Pancreas (tissue), 10 donors: ENCODE data around the gene IGSF5. TPM values are rescaled to one million over a fixed set of nuclear protein-coding genes. Genes with fewer than 3 reads are reported as not detected.

Experiments used
- ATAC-seq, 4 donors: fragments of 200-7000 bp; cut with Tn5 transposase; one replicate each; pipeline versions ENCODE4 v1.8.0 to v1.9.1; 2020; ENCODE audit warnings: mild to moderate bottlenecking in 4 of 4, moderate library complexity in 4 of 4
- DNase-seq, 6 donors: peaks; one replicate each; pipeline ENCODE4 v3.0.0-alpha.2; 2020
- FAIRE-seq: peaks from 2 replicates; lab custom pipeline; 2012; peaks lifted over from hg19 to GRCh38; lab: Jason Lieb, UNC
- H3K27ac ChIP-seq, 4 donors: fragments of 200-600 bp; sonication (generic); 1 replicate in 3 of 4; 2 replicates in 1 of 4; pipeline versions ENCODE4 v1.5.0 to v1.8.0; 2020
- H3K27me3 ChIP-seq, 4 donors: fragments of 200-600 bp; one replicate each; pipeline ENCODE4 v1.8.0; 2021
- H3K36me3 ChIP-seq, 3 donors: fragments of 200-600 bp; sonication (generic) in 1 of 3; one replicate each; pipeline versions ENCODE4 v1.5.0 to v1.8.0; 2020 to 2021
- H3K4me1 ChIP-seq, 3 donors: fragments of 200-600 bp; one replicate each; pipeline ENCODE4 v1.8.0; 2021
- H3K4me3 ChIP-seq, 4 donors: fragments of 200-600 bp; sonication (generic) in 2 of 4; one replicate each; pipeline versions ENCODE4 v1.5.0 to v1.8.0; 2020 to 2021
- H3K9me3 ChIP-seq, 4 donors: fragments of 200-600 bp; one replicate each; pipeline ENCODE4 v1.8.0; 2021
- WGBS, 2 donors: extraction: QIAGEN DNeasy Blood & Tissue Kit; methylation state at CpG; one replicate each; pipeline ENCODE4 v1.1.7; 2013; 5-methylcytosine and 5-hydroxymethylcytosine counted together
- intact Hi-C, 3 donors: fragments of 100-400 bp; cut with DNase I; formaldehyde crosslinking; loops; one replicate each; pipeline versions ENCODE4 v1.11.1 to v1.14.2; 2022
- polyA plus RNA-seq, 2 donors: library from polyadenylated mRNA; stranded (reverse); fragments of 200-250 nt; gene quantifications; one replicate each; pipeline ENCODE4 v1.2.3, GENCODE V29; 2013
- total RNA-seq, 6 donors: library from RNA; stranded (reverse); fragmentation: NEBNext Ultra II Directional in 4 of 6; extraction: Animal tissue kit (Norgen Biotek cat#: 25700) in 4 of 6; gene quantifications; one replicate each; pipeline versions ENCODE4 v1.2.1 to v1.2.4, GENCODE V29; 2021 to 2023
- TF ChIP-seq, protein P1 (sequence below), 4 donors: fragments of 200-600 bp; sonication (generic) in 3 of 4; IDR thresholded peaks; one replicate each; pipeline versions ENCODE4 v1.5.0 to v1.8.0; 2021; ENCODE audit warnings: antibody characterized with exemption in 4 of 4
- donor health status: healthy with polysubstance abuse.
- donor health status: DM: no; HTN: no; CAD: no; lungs with moderate emphysema.
- donor health status: DM: no; HTN: no; CAD: no.
- donor health status: control.
- donor health status: control.
- donor health status: Bipolar disorder and iron deficiency.
- donor health status: DM: yes; HTN: yes; CAD: no.
- donor health status: DM: no; HTN: no; CAD: no.
- donor health status: DM: no; HTN: no; CAD: no.
- donor health status: DM: yes; HTN: yes; CAD: no.

The IGSF5 gene
- total and polyA plus RNA-seq, 8 donors, result 0.57 to 4.7 (median 1.3) TPM

GRCh38 chr21:39724944-39725343 lies 20.0 kb upstream of the IGSF5 start:
- no peaks in the 10 kb centered on the region for H3K9me3 ChIP-seq
- WGBS, 2 donors, result 78 to 85% methylated on average over 5 of the region's 5 CpGs
- FAIRE-seq (no peak), ATAC-seq (no peak), DNase-seq (no peak)
- TF ChIP-seq, protein P1, sequence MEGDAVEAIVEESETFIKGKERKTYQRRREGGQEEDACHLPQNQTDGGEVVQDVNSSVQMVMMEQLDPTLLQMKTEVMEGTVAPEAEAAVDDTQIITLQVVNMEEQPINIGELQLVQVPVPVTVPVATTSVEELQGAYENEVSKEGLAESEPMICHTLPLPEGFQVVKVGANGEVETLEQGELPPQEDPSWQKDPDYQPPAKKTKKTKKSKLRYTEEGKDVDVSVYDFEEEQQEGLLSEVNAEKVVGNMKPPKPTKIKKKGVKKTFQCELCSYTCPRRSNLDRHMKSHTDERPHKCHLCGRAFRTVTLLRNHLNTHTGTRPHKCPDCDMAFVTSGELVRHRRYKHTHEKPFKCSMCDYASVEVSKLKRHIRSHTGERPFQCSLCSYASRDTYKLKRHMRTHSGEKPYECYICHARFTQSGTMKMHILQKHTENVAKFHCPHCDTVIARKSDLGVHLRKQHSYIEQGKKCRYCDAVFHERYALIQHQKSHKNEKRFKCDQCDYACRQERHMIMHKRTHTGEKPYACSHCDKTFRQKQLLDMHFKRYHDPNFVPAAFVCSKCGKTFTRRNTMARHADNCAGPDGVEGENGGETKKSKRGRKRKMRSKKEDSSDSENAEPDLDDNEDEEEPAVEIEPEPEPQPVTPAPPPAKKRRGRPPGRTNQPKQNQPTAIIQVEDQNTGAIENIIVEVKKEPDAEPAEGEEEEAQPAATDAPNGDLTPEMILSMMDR (IDR thresholded peaks at IDR 0.05), result no peak
- H3K27me3 ChIP-seq, result no peaks in the 10 kb centered on the region
- intact Hi-C loops, result loop anchor here in 1 of 3 donors (10.0 kb wide), 1 partner anchor 200 kb away; no protein-coding TSS in a partner anchor
- no peaks in the 10 kb centered on the region for H3K4me1 ChIP-seq
- no peak overlapping the region for H3K27ac ChIP-seq
- no peaks in the 10 kb centered on the region for H3K36me3 ChIP-seq
- no peak overlapping the region for H3K4me3 ChIP-seq

DNA sequence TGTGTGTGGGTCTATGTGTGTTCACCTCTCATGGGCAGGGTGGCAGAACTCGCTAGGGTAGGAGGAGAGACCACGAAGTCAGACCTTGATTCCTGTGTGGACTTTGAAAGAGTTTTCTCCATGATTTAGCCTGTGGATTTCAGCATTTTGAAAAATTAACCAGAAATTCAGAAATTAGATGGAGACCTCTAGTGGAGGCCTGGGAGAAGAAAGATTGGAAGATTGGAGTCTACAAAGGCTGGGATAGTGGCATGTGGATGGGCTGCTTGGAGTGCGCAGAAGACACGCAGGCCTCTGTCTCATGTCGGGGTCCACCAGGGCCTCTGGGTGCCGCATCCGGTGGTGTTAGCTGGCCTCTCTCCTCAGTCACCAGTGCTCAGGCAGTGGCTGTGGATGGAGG lies 18.9 kb upstream of the IGSF5 start:
- Histone ChIP-seq H3K27ac (no peak overlapping the region), H3K4me1 (no peaks in the 10 kb centered on the region), H3K36me3 (no peaks in the 10 kb centered on the region), H3K9me3 (no peaks in the 10 kb centered on the region), H3K4me3 (no peak overlapping the region), H3K27me3 (no peaks in the 10 kb centered on the region)
- DNase-seq (no peak), ATAC-seq (no peak), FAIRE-seq (no peak)
- TF ChIP-seq, protein P1 (IDR thresholded peaks at IDR 0.05), result no peak
- intact Hi-C loops, result loop anchor here in 1 of 3 donors (10.0 kb wide), 1 partner anchor 201 kb away; no protein-coding TSS in a partner anchor
- 86 to 96% methylated on average over 7 of the region's 7 CpGs for WGBS, 2 donors

DNA sequence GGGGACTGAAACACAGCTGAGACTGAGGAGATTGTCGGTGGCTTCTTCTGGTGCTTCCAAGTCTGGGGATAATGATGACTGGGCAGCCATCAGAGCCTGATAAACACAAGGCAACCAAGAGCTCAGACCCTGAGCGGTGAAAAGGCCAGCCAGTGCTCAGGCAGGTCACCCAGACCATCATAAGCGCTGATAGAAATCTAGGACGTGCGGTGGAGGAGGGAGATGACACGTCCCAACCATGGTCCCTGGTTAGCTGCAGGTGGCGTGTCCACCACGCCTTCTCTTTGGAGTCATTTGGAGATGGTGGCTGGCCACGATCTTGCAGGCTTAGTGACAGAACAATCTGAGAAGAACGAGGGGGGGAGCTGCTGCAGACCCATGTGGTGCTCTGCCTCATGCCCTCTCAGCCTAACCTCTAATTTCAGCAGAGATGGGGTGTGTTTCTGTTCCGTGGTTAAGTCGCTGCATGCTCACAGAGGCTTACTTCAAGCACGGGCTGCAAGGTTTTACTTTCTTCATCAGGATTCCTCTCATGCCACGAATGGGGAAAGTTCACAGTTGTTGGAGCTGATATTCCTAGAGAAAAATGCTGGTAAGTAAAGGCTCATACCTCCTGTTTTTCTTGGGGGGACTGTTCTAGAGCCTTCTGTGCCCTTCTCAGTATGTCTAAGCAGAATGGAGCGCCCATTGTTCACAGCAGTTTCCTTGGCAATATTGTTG lies 17.4 kb upstream of the IGSF5 start:
- FAIRE-seq (no peak), DNase-seq (no peak), ATAC-seq (no peak)
- no peaks in the 10 kb centered on the region for H3K36me3 ChIP-seq
- no peak overlapping the region for H3K27ac ChIP-seq
- H3K9me3 ChIP-seq, result no peaks in the 10 kb centered on the region
- H3K4me1 ChIP-seq, result no peaks in the 10 kb centered on the region
- no peaks in the 10 kb centered on the region for H3K27me3 ChIP-seq
- TF ChIP-seq, protein P1 (IDR thresholded peaks at IDR 0.05), result no peak
- no peak overlapping the region for H3K4me3 ChIP-seq
- WGBS, 2 donors, result 78 to 85% methylated on average over 15 of the region's 15 CpGs
- intact Hi-C loops, result loop anchor here in 1 of 3 donors (10.0 kb wide), 1 partner anchor 203 kb away; no protein-coding TSS in a partner anchor

GRCh38 chr21:39728341-39728740 lies 16.6 kb upstream of the IGSF5 start:
- Histone ChIP-seq H3K9me3 (no peaks in the 10 kb centered on the region), H3K27me3 (no peaks in the 10 kb centered on the region), H3K36me3 (no peaks in the 10 kb centered on the region), H3K4me1 (no peaks in the 10 kb centered on the region), H3K27ac (no peak overlapping the region), H3K4me3 (no peak overlapping the region)
- TF ChIP-seq, protein P1 (IDR thresholded peaks at IDR 0.05), result no peak
- FAIRE-seq (no peak), DNase-seq (no peak), ATAC-seq (no peak)
- 86% methylated on average over 6 of the region's 6 CpGs for WGBS, 2 donors
- intact Hi-C loops, result loop anchor here in 1 of 3 donors (10.0 kb wide), 1 partner anchor 204 kb away; no protein-coding TSS in a partner anchor
